PC-3 (cell line): ENCODE results near the gene AP1S1. TPM values are rescaled to one million over a fixed set of nuclear protein-coding genes. Genes with fewer than 3 reads are reported as not detected.

Experiments used
- ATAC-seq: fragments of 200-7000 bp; cut with Tn5 transposase; 2 replicates; pipeline ENCODE4 v1.9.1; 2020; ENCODE audit warnings: mild to moderate bottlenecking, moderate library complexity
- BruUV-seq: library from RNA; stranded (reverse); fragments of 400-500 nt; replicated peaks from 2 replicates; lab custom pipeline; 2021; lab: Mats Ljungman, UMichigan
- CTCF ChIA-PET: fragments of 300-600 bp; sonication (Branson Sonifier 250); formaldehyde crosslinking; loops from one replicate; lab custom pipeline; 2022; ENCODE audit warnings: antibody characterized with exemption; lab: Charles Lee
- POLR2A ChIA-PET: fragments of 300-600 bp; sonication (Branson Sonifier 250); formaldehyde crosslinking; loops from one replicate; lab custom pipeline; 2022; ENCODE audit warnings: antibody characterized with exemption; ENCODE audit not compliant: unreplicated experiment; lab: Charles Lee
- DNase-seq: peaks from one replicate; pipeline ENCODE4 v3.0.0-alpha.2; 2015
- H2AFZ ChIP-seq: fragments of 300-600 bp; sonication (generic); 2 replicates; pipeline ENCODE4 v1.6.0; 2016; ENCODE audit warnings: antibody characterized with exemption, low read length
- H3F3A ChIP-seq: fragments of 300-600 bp; sonication (generic); one replicate; pipeline ENCODE4 v1.6.0; 2017; ENCODE audit warnings: antibody characterized with exemption, low read length, control low read depth, mild to moderate bottlenecking; ENCODE audit not compliant: unreplicated experiment
- H3K27ac ChIP-seq: fragments of 300-600 bp; sonication (generic); 2 replicates; pipeline ENCODE4 v1.5.1; 2016; ENCODE audit warnings: mild to moderate bottlenecking, low read length
- H3K27me3 ChIP-seq: fragments of 300-600 bp; sonication (generic); 2 replicates; pipeline ENCODE4 v1.6.1; 2016; ENCODE audit warnings: low read length, mixed read lengths
- H3K36me3 ChIP-seq: fragments of 300-600 bp; sonication (generic); 2 replicates; pipeline ENCODE4 v1.6.1; 2016; ENCODE audit warnings: low read depth, mixed run types, low read length, mixed read lengths
- H3K4me1 ChIP-seq: fragments of 300-600 bp; sonication (generic); 2 replicates; pipeline ENCODE4 v1.5.1; 2016; ENCODE audit warnings: low read length; ENCODE audit not compliant: insufficient read depth
- H3K4me2 ChIP-seq: fragments of 300-600 bp; sonication (generic); 2 replicates; pipeline ENCODE4 v1.6.0; 2016; ENCODE audit warnings: low read length
- H3K4me3 ChIP-seq: fragments of 300-600 bp; sonication (generic); 2 replicates; pipeline ENCODE4 v1.5.1; 2016; ENCODE audit warnings: mild to moderate bottlenecking, low read length, mixed read lengths
- H3K79me2 ChIP-seq: fragments of 300-600 bp; sonication (generic); 2 replicates; pipeline ENCODE4 v1.6.1; 2017; ENCODE audit warnings: low read length, mixed read lengths
- H3K9ac ChIP-seq: fragments of 300-600 bp; sonication (generic); 2 replicates; pipeline ENCODE4 v1.6.0; 2016; ENCODE audit warnings: mild to moderate bottlenecking, low read length
- H3K9me2 ChIP-seq: fragments of 300-600 bp; sonication (generic); replicated peaks from 2 replicates; pipeline ENCODE4 v1.6.1; 2016; ENCODE audit warnings: mixed run types, low read length, mixed read lengths
- H3K9me3 ChIP-seq: fragments of 300-600 bp; sonication (generic); 2 replicates; pipeline ENCODE4 v1.6.1; 2016; ENCODE audit warnings: low read length, mixed read lengths
- H4K20me1 ChIP-seq: fragments of 300-600 bp; sonication (generic); 2 replicates; pipeline ENCODE4 v1.6.1; 2016; ENCODE audit warnings: low read length, mixed read lengths
- CTCF ChIP-seq: fragments of 300-600 bp; sonication (generic); conservative IDR thresholded peaks from 2 replicates; pipeline ENCODE4 v1.5.1; 2017; ENCODE audit warnings: antibody characterized with exemption, low read depth, mild to moderate bottlenecking, low read length
- EZH2 ChIP-seq: fragments of 300-600 bp; sonication (generic); IDR thresholded peaks from one replicate; pipeline ENCODE4 v1.6.1; 2017; ENCODE audit warnings: antibody characterized with exemption, mild to moderate bottlenecking, low read length; ENCODE audit not compliant: unreplicated experiment
- EZH2phosphoT487 ChIP-seq: fragments of 300-600 bp; sonication (generic); IDR thresholded peaks from 2 replicates; pipeline ENCODE4 v1.6.1; 2018; ENCODE audit warnings: mild to moderate bottlenecking, antibody characterized with exemption, low read length, borderline replicate concordance
- intact Hi-C: fragments of 100-400 bp; cut with micrococcal nuclease; formaldehyde crosslinking; loops from 2 replicates; pipeline ENCODE4 v1.9.0; 2023
- total RNA-seq: library from RNA; depleted of rRNA; stranded (reverse); fragments of >200 nt; gene quantifications from 2 replicates; pipeline ENCODE4 v1.2.3, GENCODE V29; 2014

Gene AP1S1
- total RNA-seq, 1 experiment from 2014 or later, result 190 TPM

GRCh38 chr7:101169110-101169837 lies 15.0 kb downstream of the AP1S1 start:
- Histone ChIP-seq H3K4me2 (peak overlapping the region; percentile 70), H3K9ac (no peak overlapping the region), H3K4me3 (peak overlapping the region; percentile 41; the same call in 1 of the 2 replicates), H3K9me2 (no peaks in the 10 kb centered on the region), H3K27me3 (peaks cover 61% of the 10 kb centered on the region), H3K27ac (no peak overlapping the region), H4K20me1 (no peaks in the 10 kb centered on the region), H2AFZ (peak overlapping the region; percentile 56), H3F3A (no peaks in the 10 kb centered on the region), H3K79me2 (no peaks in the 10 kb centered on the region), H3K36me3 (no peaks in the 10 kb centered on the region), H3K4me1 (peaks cover 45% of the 10 kb centered on the region), H3K9me3 (no peaks in the 10 kb centered on the region)
- intact Hi-C loops, result loop anchor here (1.0 kb wide), 1 partner anchor 25 kb away; no protein-coding TSS in a partner anchor
- ChIA-PET POLR2A (no interaction called here), CTCF (no interaction called here)
- no peak for ATAC-seq
- no TSS peak for BruUV-seq
- no peak for DNase-seq
- TF ChIP-seq CTCF (no peak), EZH2 (no peak), EZH2phosphoT487 (no peak)

- Histone ChIP-seq H3K4me3 (peak overlapping the region; percentile 41; the same call in 1 of the 2 replicates), H3K4me1 (peaks cover 45% of the 10 kb centered on the region), H3K9ac (no peak overlapping the region), H3K27ac (no peak overlapping the region), H3F3A (no peaks in the 10 kb centered on the region), H2AFZ (peak overlapping the region; percentile 56), H3K9me3 (no peaks in the 10 kb centered on the region), H3K9me2 (no peaks in the 10 kb centered on the region), H3K36me3 (no peaks in the 10 kb centered on the region), H3K27me3 (peaks cover 55% of the 10 kb centered on the region), H4K20me1 (no peaks in the 10 kb centered on the region), H3K4me2 (peak overlapping the region; percentile 70), H3K79me2 (no peaks in the 10 kb centered on the region)
- BruUV-seq, result no TSS peak
- ChIA-PET CTCF (interaction anchor here (0.6 kb wide), 1 partner anchor 17 kb away, joined by 4 read pairs; no protein-coding TSS in a partner anchor), POLR2A (no interaction called here)
- ATAC-seq, result peak; percentile 40
- peak; percentile 92 for TF ChIP-seq CTCF
- TF ChIP-seq EZH2, result no peak
- no peak for TF ChIP-seq EZH2phosphoT487
- DNase-seq, result peak; percentile 63
- intact Hi-C loops, result loop anchor here (1.0 kb wide), 1 partner anchor 26 kb away; no protein-coding TSS in a partner anchor
Observed at GRCh38 chr7:101169838-101170551, 15.7 kb downstream of the AP1S1 start.
